ENCODE data around the gene CASP10. TPM values are rescaled to one million over a fixed set of nuclear protein-coding genes. Genes with fewer than 3 reads are reported as not detected.
A peak's percentile ranks its signal among the peaks of the same experiment; 100 is the strongest.

CASP10 gene
- total RNA-seq, 1 donor from 2014 or later = 26.7 TPM

DNA sequence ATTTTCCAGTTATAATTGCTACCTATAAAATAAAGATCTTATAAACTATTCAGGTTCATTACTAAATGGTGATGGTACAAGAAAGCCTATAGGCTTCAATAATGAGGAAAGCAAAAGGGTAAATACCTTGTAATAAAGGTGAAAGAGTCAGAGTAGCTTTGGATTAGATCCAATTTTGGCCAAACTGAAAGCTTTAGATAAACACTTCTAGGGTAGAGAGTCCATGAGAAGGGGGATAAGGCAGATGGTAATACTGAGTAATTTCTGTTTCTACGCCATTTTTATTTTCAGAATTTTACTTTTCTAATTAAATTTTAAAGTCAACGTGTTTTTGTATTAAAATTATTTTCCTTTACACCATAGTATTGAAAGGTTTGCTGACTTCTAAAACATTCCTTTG, 86.8 kb downstream of the CASP10 start:
- no peak overlapping the region for H3K4me3 ChIP-seq
- peaks cover 75% of the 10 kb centered on the region for H3K36me3 ChIP-seq
- TF ChIP-seq CTCF (IDR thresholded peaks at IDR 0.05) = no peak
- peaks cover under 1% of the 10 kb centered on the region for H3K4me1 ChIP-seq
- DNase-seq = no peak
- H3K9me3 ChIP-seq = no peaks in the 10 kb centered on the region
- no peak overlapping the region for H3K27ac ChIP-seq
- intact Hi-C loops (cut with DNase I) = no loop called here
- ATAC-seq = peak in 1 of 2 donors; percentile 36
- no peaks in the 10 kb centered on the region for H3K27me3 ChIP-seq (ENCODE audit: low read depth)

GRCh38 chr2:201270293-201271001, 87.5 kb downstream of the CASP10 start:
- ATAC-seq = peak in 1 of 2 donors; percentile 14
- H3K9me3 ChIP-seq = no peaks in the 10 kb centered on the region
- H3K36me3 ChIP-seq = peaks cover 82% of the 10 kb centered on the region
- no peak overlapping the region for H3K27ac ChIP-seq
- no peak overlapping the region for H3K4me3 ChIP-seq
- no peaks in the 10 kb centered on the region for H3K4me1 ChIP-seq
- no peak for DNase-seq
- no peak for TF ChIP-seq CTCF (IDR thresholded peaks at IDR 0.05)
- intact Hi-C loops (cut with DNase I) = no loop called here
- H3K27me3 ChIP-seq (ENCODE audit: low read depth) = no peaks in the 10 kb centered on the region

- no peaks in the 10 kb centered on the region for H3K4me1 ChIP-seq
- no peak overlapping the region for H3K4me3 ChIP-seq
- H3K36me3 ChIP-seq = peaks cover 91% of the 10 kb centered on the region
- intact Hi-C loops (cut with DNase I) = no loop called here
- no peaks in the 10 kb centered on the region for H3K9me3 ChIP-seq
- no peak for TF ChIP-seq CTCF (IDR thresholded peaks at IDR 0.05)
- no peaks in the 10 kb centered on the region for H3K27me3 ChIP-seq (ENCODE audit: low read depth)
- ATAC-seq (no peak), DNase-seq (no peak)
- no peak overlapping the region for H3K27ac ChIP-seq
Measured at GRCh38 chr2:201271917-201272316, 89.0 kb downstream of the CASP10 start.

GRCh38 chr2:201273330-201273983, 90.5 kb downstream of the CASP10 start:
- Histone ChIP-seq H3K27ac (no peak overlapping the region), H3K4me1 (no peaks in the 10 kb centered on the region), H3K9me3 (no peaks in the 10 kb centered on the region), H3K27me3 (ENCODE audit: low read depth) (no peaks in the 10 kb centered on the region), H3K4me3 (no peak overlapping the region), H3K36me3 (peaks cover 94% of the 10 kb centered on the region)
- ATAC-seq = no peak
- intact Hi-C loops (cut with DNase I) = no loop called here
- TF ChIP-seq CTCF (IDR thresholded peaks at IDR 0.05) = no peak
- DNase-seq = no peak

DNA sequence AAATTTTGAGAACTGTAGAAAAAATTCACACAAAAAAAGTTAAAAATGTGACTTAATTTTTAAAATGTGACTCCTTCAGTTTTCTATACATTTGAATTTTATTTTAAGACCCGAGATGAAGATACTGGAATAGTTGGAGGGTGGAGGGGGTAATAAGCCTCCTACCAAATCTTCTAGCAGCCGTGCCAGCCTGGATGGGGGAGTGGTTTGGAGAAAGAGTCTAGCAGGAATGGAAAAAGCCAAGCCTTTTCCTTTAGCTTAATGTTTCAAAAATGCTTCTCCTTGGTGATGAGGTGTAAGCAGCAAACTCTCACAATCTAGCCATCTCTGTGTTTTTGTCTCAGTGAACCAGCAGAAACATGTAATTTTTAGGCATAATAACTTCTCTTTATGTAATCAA, 92.1 kb downstream of the CASP10 start:
- Histone ChIP-seq H3K4me1 (no peaks in the 10 kb centered on the region), H3K9me3 (no peaks in the 10 kb centered on the region), H3K36me3 (peaks cover 97% of the 10 kb centered on the region), H3K27me3 (ENCODE audit: low read depth) (no peaks in the 10 kb centered on the region), H3K4me3 (no peak overlapping the region), H3K27ac (no peak overlapping the region)
- intact Hi-C loops (cut with DNase I) = no loop called here
- ATAC-seq (no peak), DNase-seq (no peak)
- no peak for TF ChIP-seq CTCF (IDR thresholded peaks at IDR 0.05)
